CD14-positive monocyte (primary cell): ENCODE results near the gene PCGF5. TPM values are rescaled to one million over a fixed set of nuclear protein-coding genes. Genes with fewer than 3 reads are reported as not detected.
A peak's percentile ranks its signal among the peaks of the same experiment; 100 is the strongest.

Source experiments
- DNase-seq, 3 donors: peaks; one replicate each; pipeline ENCODE4 v3.0.0-alpha.2; 2011 to 2022
- H2AFZ ChIP-seq: 2 replicates; pipeline ENCODE4 v1.6.0; 2012; ENCODE audit warnings: mild to moderate bottlenecking, low read depth, low read length, inconsistent platforms; ENCODE audit not compliant: insufficient read depth, poor library complexity, severe bottlenecking
- H3K27ac ChIP-seq, 2 donors: 1 replicate in 1 of 2; 2 replicates in 1 of 2; pipeline ENCODE4 v1.5.1; 2012 to 2013; ENCODE audit warnings: low read length in 2 of 2, control low read depth in 1 of 2, inconsistent platforms in 1 of 2, low read depth in 1 of 2, mild to moderate bottlenecking in 1 of 2
- H3K27me3 ChIP-seq, 2 donors: one replicate each; pipeline versions ENCODE4 v1.6.0 to v1.6.1; 2011 to 2013; ENCODE audit warnings: low read length in 2 of 2; ENCODE audit not compliant: control insufficient read depth in 2 of 2, insufficient read depth in 2 of 2
- H3K36me3 ChIP-seq, 2 donors: replicated peaks in 1 of 2; 1 replicate in 1 of 2; 2 replicates in 1 of 2; pipeline versions ENCODE4 v1.5.1 to v1.6.1; 2012 to 2013; ENCODE audit warnings: low read length in 2 of 2, control low read depth in 1 of 2, inconsistent platforms in 1 of 2, mild to moderate bottlenecking in 1 of 2; ENCODE audit not compliant: insufficient read depth in 2 of 2, control insufficient read depth in 1 of 2
- H3K4me1 ChIP-seq, 2 donors: 1 replicate in 1 of 2; 2 replicates in 1 of 2; pipeline versions ENCODE4 v1.5.1 to v1.6.1; 2012 to 2013; ENCODE audit warnings: low read length in 2 of 2, control low read depth in 1 of 2, inconsistent platforms in 1 of 2, mild to moderate bottlenecking in 1 of 2, moderate library complexity in 1 of 2; ENCODE audit not compliant: insufficient read depth in 2 of 2, control insufficient read depth in 1 of 2
- H3K4me2 ChIP-seq: replicated peaks from 2 replicates; pipeline ENCODE3; 2012; ENCODE audit warnings: low read length, moderate library complexity, mild to moderate bottlenecking; ENCODE audit not compliant: poor library complexity, severe bottlenecking; ENCODE audit errors: extremely low read depth
- H3K4me3 ChIP-seq, 3 experiments: fragments of 200-600 bp in 1 of 3; sonication (generic) in 1 of 3; replicated peaks in 1 of 3; 1 replicate in 2 of 3; 2 replicates in 1 of 3; pipeline ENCODE4 v1.5.1; 2011 to 2013; ENCODE audit warnings: low read length in 3 of 3, mild to moderate bottlenecking in 3 of 3, control low read depth in 2 of 3, low read depth in 2 of 3, inconsistent platforms in 1 of 3, moderate library complexity in 1 of 3
- H3K79me2 ChIP-seq: 2 replicates; pipeline ENCODE4 v1.6.0; 2012; ENCODE audit warnings: mild to moderate bottlenecking, control low read depth, inconsistent platforms, low read length, moderate library complexity; ENCODE audit not compliant: insufficient read depth
- H3K9ac ChIP-seq: 2 replicates; pipeline ENCODE4 v1.6.0; 2017; ENCODE audit warnings: low read length, mild to moderate bottlenecking; ENCODE audit not compliant: insufficient read depth, poor library complexity, severe bottlenecking
- H3K9me3 ChIP-seq, 2 donors: replicated peaks in 1 of 2; 1 replicate in 1 of 2; 2 replicates in 1 of 2; pipeline versions ENCODE4 v1.5.1 to v1.6.1; 2012 to 2013; ENCODE audit warnings: low read length in 2 of 2, control low read depth in 1 of 2; ENCODE audit not compliant: control insufficient read depth in 1 of 2, insufficient read depth in 1 of 2
- H4K20me1 ChIP-seq: 2 replicates; pipeline ENCODE4 v1.6.0; 2012; ENCODE audit warnings: mild to moderate bottlenecking, low read length, control low read depth, moderate library complexity; ENCODE audit not compliant: insufficient read depth
- H3K27ac Mint-ChIP-seq, 7 donors: one replicate each; pipeline ENCODE4 v1.8.0; 2020; ENCODE audit warnings: mild to moderate bottlenecking in 7 of 7, mixed read lengths in 7 of 7, moderate library complexity in 6 of 7, inconsistent platforms in 2 of 7
- H3K27me3 Mint-ChIP-seq, 3 donors: one replicate each; pipeline ENCODE4 v1.8.0; 2021 to 2022; ENCODE audit warnings: low read depth in 3 of 3, mild to moderate bottlenecking in 3 of 3, mixed read lengths in 3 of 3, moderate library complexity in 3 of 3, inconsistent platforms in 1 of 3
- H3K36me3 Mint-ChIP-seq, 2 donors: one replicate each; pipeline ENCODE4 v1.8.0; 2020; ENCODE audit warnings: mixed read lengths in 2 of 2, inconsistent platforms in 1 of 2, mild to moderate bottlenecking in 1 of 2
- H3K4me1 Mint-ChIP-seq: one replicate; pipeline ENCODE4 v1.8.0; 2020; ENCODE audit warnings: mild to moderate bottlenecking, mixed read lengths
- H3K4me3 Mint-ChIP-seq, 2 donors: one replicate each; pipeline ENCODE4 v1.8.0; 2020; ENCODE audit warnings: mild to moderate bottlenecking in 2 of 2, mixed read lengths in 2 of 2, moderate library complexity in 1 of 2
- H3K9me3 Mint-ChIP-seq, 7 donors: one replicate each; pipeline ENCODE4 v1.8.0; 2020 to 2022; ENCODE audit warnings: mixed read lengths in 7 of 7, mild to moderate bottlenecking in 6 of 7, moderate library complexity in 6 of 7, inconsistent platforms in 2 of 7
- WGBS: methylation state at CpG from one replicate; pipeline ENCODE4 v1.1.5; 2013; ENCODE audit warnings: missing lambda C conversion rate; ENCODE audit not compliant: insufficient coverage; 5-methylcytosine and 5-hydroxymethylcytosine counted together
- intact Hi-C, 2 donors: fragments of 100-400 bp; cut with micrococcal nuclease; formaldehyde crosslinking; loops; one replicate each; pipeline versions ENCODE4 v1.15.0 to v1.15.1; 2023
- polyA plus RNA-seq, 3 donors: library from polyadenylated mRNA; depleted of rRNA in 1 of 3; unstranded in 2 of 3; stranded (reverse) in 1 of 3; fragments of 300-500 nt in 2 of 3; fragments of >200 nt in 1 of 3; fragmentation: Illumina TruSeq in 2 of 3; gene quantifications; 1 replicate in 2 of 3; 2 replicates in 1 of 3; pipeline ENCODE4 v1.2.3, GENCODE V29; 2012 to 2021
- TF ChIP-seq, protein P1 (sequence below): fragments of 200-600 bp; IDR thresholded peaks from one replicate; pipeline ENCODE4 v1.8.0; 2022; ENCODE audit warnings: antibody characterized with exemption, mild to moderate bottlenecking

PCGF5 gene
- polyA plus RNA-seq, 3 donors = 55.2 to 80.3 (median 58.7) TPM

DNA sequence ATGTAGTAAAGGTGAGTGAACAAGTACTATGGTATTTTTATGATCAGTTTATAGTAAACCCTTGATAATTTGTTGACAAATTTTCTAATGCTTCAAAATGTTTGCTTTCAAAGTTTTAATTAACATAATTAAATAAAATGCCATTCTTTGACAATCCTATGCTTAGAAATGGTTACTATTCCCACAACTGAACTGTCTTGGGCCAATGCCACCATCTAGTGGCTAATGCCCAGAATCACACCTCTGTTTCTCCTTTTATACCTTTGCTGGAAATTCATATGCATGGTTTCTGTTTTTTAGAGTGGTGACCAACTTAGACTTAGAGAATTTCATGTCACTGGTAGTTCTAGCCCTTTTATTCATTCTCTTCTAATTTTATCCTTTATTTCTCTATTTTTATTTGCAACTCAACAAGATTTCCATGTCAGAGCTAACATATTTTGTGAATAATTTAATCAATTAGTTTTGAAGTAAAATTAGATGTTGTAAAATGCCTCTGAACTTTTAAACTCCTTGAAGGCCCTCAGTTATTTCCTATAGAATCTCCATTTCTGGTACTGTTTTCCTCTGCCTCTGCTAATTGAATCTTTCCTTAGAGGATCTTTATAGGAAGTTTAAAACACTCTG lies 31.1 kb downstream of the PCGF5 start:
- TF ChIP-seq, protein P1, sequence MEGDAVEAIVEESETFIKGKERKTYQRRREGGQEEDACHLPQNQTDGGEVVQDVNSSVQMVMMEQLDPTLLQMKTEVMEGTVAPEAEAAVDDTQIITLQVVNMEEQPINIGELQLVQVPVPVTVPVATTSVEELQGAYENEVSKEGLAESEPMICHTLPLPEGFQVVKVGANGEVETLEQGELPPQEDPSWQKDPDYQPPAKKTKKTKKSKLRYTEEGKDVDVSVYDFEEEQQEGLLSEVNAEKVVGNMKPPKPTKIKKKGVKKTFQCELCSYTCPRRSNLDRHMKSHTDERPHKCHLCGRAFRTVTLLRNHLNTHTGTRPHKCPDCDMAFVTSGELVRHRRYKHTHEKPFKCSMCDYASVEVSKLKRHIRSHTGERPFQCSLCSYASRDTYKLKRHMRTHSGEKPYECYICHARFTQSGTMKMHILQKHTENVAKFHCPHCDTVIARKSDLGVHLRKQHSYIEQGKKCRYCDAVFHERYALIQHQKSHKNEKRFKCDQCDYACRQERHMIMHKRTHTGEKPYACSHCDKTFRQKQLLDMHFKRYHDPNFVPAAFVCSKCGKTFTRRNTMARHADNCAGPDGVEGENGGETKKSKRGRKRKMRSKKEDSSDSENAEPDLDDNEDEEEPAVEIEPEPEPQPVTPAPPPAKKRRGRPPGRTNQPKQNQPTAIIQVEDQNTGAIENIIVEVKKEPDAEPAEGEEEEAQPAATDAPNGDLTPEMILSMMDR = peak; percentile 96
- no peaks in the 10 kb centered on the region for H3K4me1 ChIP-seq
- peak; percentile 38 to 69 (median 54) for DNase-seq
- no peaks in the 10 kb centered on the region for H3K79me2 ChIP-seq
- H3K9me3 Mint-ChIP-seq = peaks cover 0 to 1% (median 0%) of the 10 kb centered on the region in 7 donors
- H3K27ac ChIP-seq = no peak overlapping the region
- no peak overlapping the region for H3K4me2 ChIP-seq
- H3K9ac ChIP-seq = no peak overlapping the region
- H3K27me3 Mint-ChIP-seq = no peaks in the 10 kb centered on the region
- no peaks in the 10 kb centered on the region for H3K27me3 ChIP-seq
- peaks cover 41 to 73% of the 10 kb centered on the region in 2 donors for H3K36me3 ChIP-seq
- no peak overlapping the region for H3K27ac Mint-ChIP-seq
- peaks cover 6% of the 10 kb centered on the region for H4K20me1 ChIP-seq
- no peak overlapping the region for H3K4me3 ChIP-seq
- no peaks in the 10 kb centered on the region for H3K9me3 ChIP-seq
- H3K4me1 Mint-ChIP-seq = no peaks in the 10 kb centered on the region
- H3K36me3 Mint-ChIP-seq = peaks cover 52 to 53% of the 10 kb centered on the region in 2 donors
- no peak overlapping the region for H2AFZ ChIP-seq
- H3K4me3 Mint-ChIP-seq = no peak overlapping the region
- intact Hi-C loops = loop anchor here (2.0 to 10.0 kb wide), 3 partner anchors 245 to 337 kb away; no protein-coding TSS in a partner anchor

DNA sequence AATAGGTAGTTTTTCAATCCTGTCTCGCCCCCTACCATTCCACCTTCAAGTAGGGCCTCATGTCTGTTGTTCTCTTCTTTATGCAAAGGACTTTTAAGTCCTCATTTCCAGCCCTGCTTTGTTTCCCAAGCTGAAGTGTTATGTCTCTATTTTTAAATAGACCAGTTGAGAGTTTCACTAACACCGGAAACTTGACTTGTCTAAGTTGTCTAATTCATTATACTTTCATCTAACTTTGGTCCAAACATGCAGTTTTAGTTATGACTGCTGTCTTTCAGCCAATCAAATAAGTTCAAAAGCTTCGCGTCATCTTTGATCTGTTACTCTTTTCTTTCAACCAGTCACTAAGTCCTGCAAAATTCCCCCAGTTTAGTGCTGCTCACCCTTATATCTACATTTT lies 32.8 kb downstream of the PCGF5 start:
- no peaks in the 10 kb centered on the region for H4K20me1 ChIP-seq
- H3K4me1 Mint-ChIP-seq = no peaks in the 10 kb centered on the region
- H3K4me2 ChIP-seq = no peak overlapping the region
- H3K79me2 ChIP-seq = no peaks in the 10 kb centered on the region
- TF ChIP-seq, protein P1 = no peak
- no peaks in the 10 kb centered on the region for H3K27me3 ChIP-seq
- no peaks in the 10 kb centered on the region for H3K9me3 ChIP-seq
- DNase-seq = no peak
- no peaks in the 10 kb centered on the region for H3K4me1 ChIP-seq
- peaks cover 0 to 1% (median 0%) of the 10 kb centered on the region in 7 donors for H3K9me3 Mint-ChIP-seq
- H3K27ac ChIP-seq = no peak overlapping the region
- H2AFZ ChIP-seq = no peak overlapping the region
- no peaks in the 10 kb centered on the region for H3K27me3 Mint-ChIP-seq
- no peak overlapping the region for H3K4me3 ChIP-seq
- no peak overlapping the region for H3K4me3 Mint-ChIP-seq
- no peak overlapping the region for H3K9ac ChIP-seq
- H3K36me3 ChIP-seq = peaks cover 45 to 88% of the 10 kb centered on the region in 2 donors
- H3K27ac Mint-ChIP-seq = no peak overlapping the region
- no CpG with 5 or more reads among the region's 4 CpGs for WGBS
- intact Hi-C loops = loop anchor here (5.0 to 10.0 kb wide), 2 partner anchors 251 to 338 kb away; no protein-coding TSS in a partner anchor
- peaks cover 61 to 64% of the 10 kb centered on the region in 2 donors for H3K36me3 Mint-ChIP-seq
